LNCaP clone FGC (cell line): ENCODE results near the gene ENDOD1.

Experiments used
- DNase-seq: peaks from one replicate; pipeline ENCODE4 v3.0.0-alpha.2; 2011; ENCODE audit warnings: low read depth
- H3K4me3 ChIP-seq: 2 replicates; pipeline ENCODE4 v1.5.1; 2011; ENCODE audit warnings: mild to moderate bottlenecking, low read depth, low read length, control low read depth
- CTCF ChIP-seq: IDR thresholded peaks from 2 replicates; pipeline ENCODE4 v1.5.1; 2012; ENCODE audit warnings: mild to moderate bottlenecking; ENCODE audit not compliant: control insufficient read depth, insufficient read depth; ENCODE audit errors: extremely low read depth

The ENDOD1 gene

GRCh38 chr11:95066716-95067038, 23.0 kb upstream of the ENDOD1 start, which contains the start of gene SRSF8:
SRSF8 (plus strand) TSS chr11:95066919; CDS start chr11:95067227, 308 bp downstream.
- peak; percentile 78 for DNase-seq

GRCh38 chr11:95067039-95067840, 22.4 kb upstream of the ENDOD1 start:
- peak overlapping the region; percentile 70 for H3K4me3 ChIP-seq
- TF ChIP-seq CTCF, result peak; percentile 64
- DNase-seq, result no peak

More at GRCh38 chr11:95066716-95067038, 23.0 kb upstream of the ENDOD1 start, which contains the start of gene SRSF8:
- TF ChIP-seq CTCF, result no peak
- peak within 1 kb of the TSS; percentile 70 for H3K4me3 ChIP-seq

GRCh38 chr11:95067841-95068219, 21.8 kb upstream of the ENDOD1 start:
- no peak for DNase-seq
- no peak for TF ChIP-seq CTCF
- peak overlapping the region; percentile 70 for H3K4me3 ChIP-seq

- no peak for TF ChIP-seq CTCF
- DNase-seq, result peak; percentile 96
- peak overlapping the region; percentile 70 for H3K4me3 ChIP-seq
Measured at GRCh38 chr11:95068549-95068948, 21.1 kb upstream of the ENDOD1 start.

- no peak overlapping the region for H3K4me3 ChIP-seq
- no peak for TF ChIP-seq CTCF
- DNase-seq, result no peak
Measured at GRCh38 chr11:95070471-95070870, 19.2 kb upstream of the ENDOD1 start.

- DNase-seq, result no peak
- TF ChIP-seq CTCF, result no peak
- H3K4me3 ChIP-seq, result no peak overlapping the region
Measured at GRCh38 chr11:95072948-95073347, 16.7 kb upstream of the ENDOD1 start.
